B cell (primary cell): ENCODE results near the gene ZNF281. TPM values are rescaled to one million over a fixed set of nuclear protein-coding genes. Genes with fewer than 3 reads are reported as not detected.
"Not testable (repeated sequence)": the region's sequence is repeated elsewhere in the genome, so short reads cannot be mapped to it uniquely, and the experiment has no call there.

ENCODE experiments used
- ATAC-seq: fragments of 200-7000 bp; cut with Tn5 transposase; one replicate; pipeline ENCODE4 v1.10.0; 2021; ENCODE audit warnings: low read depth, mild to moderate bottlenecking, moderate number of reproducible peaks, moderate library complexity
- CTCF ChIA-PET: fragments of 350-600 bp; sonication (Branson Sonifier 250); formaldehyde crosslinking; loops from one replicate; lab custom pipeline; 2021; ENCODE audit warnings: antibody characterized with exemption, inconsistent platforms; lab: Charles Lee
- POLR2A ChIA-PET: fragments of 350-600 bp; sonication (Branson Sonifier 250); formaldehyde crosslinking; loops from one replicate; lab custom pipeline; 2021; ENCODE audit warnings: antibody characterized with exemption; lab: Charles Lee
- DNase-seq: peaks from one replicate; pipeline ENCODE4 v3.0.0; 2013
- H2AFZ ChIP-seq: 2 replicates; pipeline ENCODE4 v1.6.1; 2012; ENCODE audit warnings: mild to moderate bottlenecking, low read depth, low read length; ENCODE audit not compliant: insufficient read depth, poor library complexity, severe bottlenecking
- H3K27ac ChIP-seq, 2 donors: 1 replicate in 1 of 2; 2 replicates in 1 of 2; pipeline ENCODE4 v1.5.1; 2012 to 2013; ENCODE audit warnings: low read length in 2 of 2, mild to moderate bottlenecking in 2 of 2, moderate library complexity in 1 of 2
- H3K27me3 ChIP-seq, 4 experiments: fragments of 200-600 bp in 1 of 4; sonication (generic) in 1 of 4; replicated peaks in 1 of 4; 1 replicate in 2 of 4; 2 replicates in 2 of 4; pipeline versions ENCODE4 v1.6.1 to v1.7.0; 2013 to 2016; ENCODE audit warnings: low read length in 3 of 4, mild to moderate bottlenecking in 2 of 4, mixed read lengths in 1 of 4, moderate library complexity in 1 of 4; ENCODE audit not compliant: insufficient read depth in 4 of 4, control insufficient read depth in 3 of 4; ENCODE audit errors: control extremely low read depth in 1 of 4
- H3K36me3 ChIP-seq, 2 experiments: replicated peaks in 1 of 2; 1 replicate in 1 of 2; 2 replicates in 1 of 2; pipeline versions ENCODE4 v1.6.1 to v1.7.1; 2013; ENCODE audit warnings: low read length in 1 of 2; ENCODE audit not compliant: insufficient read depth in 2 of 2, control insufficient read depth in 1 of 2; ENCODE audit errors: control extremely low read depth in 1 of 2, extremely low read depth in 1 of 2
- H3K4me1 ChIP-seq, 2 donors: fragments of 200-600 bp in 1 of 2; sonication (generic) in 1 of 2; 1 replicate in 1 of 2; 2 replicates in 1 of 2; pipeline versions ENCODE4 v1.5.1 to v1.6.1; 2013 to 2017; ENCODE audit warnings: low read length in 2 of 2; ENCODE audit not compliant: control insufficient read depth in 2 of 2, insufficient read depth in 2 of 2
- H3K4me2 ChIP-seq: replicated peaks from 2 replicates; pipeline ENCODE3; 2012; ENCODE audit warnings: mild to moderate bottlenecking, low read depth, low read length; ENCODE audit not compliant: poor library complexity, severe bottlenecking
- H3K4me3 ChIP-seq, 5 experiments: fragments of 200-600 bp in 1 of 5; sonication (generic) in 1 of 5; 1 replicate in 3 of 5; 2 replicates in 2 of 5; pipeline versions ENCODE4 v1.5.1 to v1.7.0; 2011 to 2016; ENCODE audit warnings: low read length in 4 of 5, mild to moderate bottlenecking in 4 of 5, low read depth in 2 of 5, control low read depth in 1 of 5, moderate library complexity in 1 of 5; ENCODE audit not compliant: insufficient read depth in 1 of 5; ENCODE audit errors: control extremely low read depth in 1 of 5, extremely low read depth in 1 of 5
- H3K79me2 ChIP-seq: fragments of 200-600 bp; sonication (generic); one replicate; pipeline ENCODE4 v1.6.0; 2016; ENCODE audit warnings: low read length; ENCODE audit not compliant: control insufficient read depth, insufficient read depth
- H3K9ac ChIP-seq: fragments of 200-600 bp; sonication (generic); 2 replicates; pipeline ENCODE4 v1.6.1; 2017; ENCODE audit warnings: mild to moderate bottlenecking, low read length, moderate library complexity
- H3K9me3 ChIP-seq, 3 donors: one replicate each; pipeline versions ENCODE4 v1.6.1 to v1.7.1; 2013; ENCODE audit warnings: low read length in 2 of 3; ENCODE audit not compliant: control insufficient read depth in 2 of 3, insufficient read depth in 1 of 3; ENCODE audit errors: control extremely low read depth in 1 of 3
- H4K20me1 ChIP-seq: 2 replicates; pipeline ENCODE4 v1.6.0; 2012; ENCODE audit warnings: mild to moderate bottlenecking, low read length; ENCODE audit not compliant: insufficient read depth, control insufficient read depth, poor library complexity, severe bottlenecking
- H3K27ac Mint-ChIP-seq: one replicate; pipeline ENCODE4 v1.8.0; 2021; ENCODE audit warnings: mixed read lengths
- H3K27me3 Mint-ChIP-seq: one replicate; pipeline ENCODE4 v1.8.0; 2021; ENCODE audit warnings: mixed read lengths
- H3K4me1 Mint-ChIP-seq: one replicate; pipeline ENCODE4 v1.8.0; 2021; ENCODE audit warnings: mixed read lengths
- H3K4me3 Mint-ChIP-seq: one replicate; pipeline ENCODE4 v1.8.0; 2021; ENCODE audit warnings: mixed read lengths
- H3K9me3 Mint-ChIP-seq: one replicate; pipeline ENCODE4 v1.8.0; 2022; ENCODE audit warnings: mixed read lengths; ENCODE audit not compliant: insufficient read depth
- EZH2 ChIP-seq: IDR thresholded peaks from 2 replicates; pipeline ENCODE4 v1.6.1; 2012; ENCODE audit warnings: borderline replicate concordance, low read depth, mild to moderate bottlenecking, moderate library complexity, low read length; ENCODE audit not compliant: insufficient read depth, poor library complexity, severe bottlenecking
- WGBS: methylation state at CpG from one replicate; pipeline ENCODE4 v1.1.5; 2013; ENCODE audit warnings: missing lambda C conversion rate; ENCODE audit not compliant: insufficient coverage; 5-methylcytosine and 5-hydroxymethylcytosine counted together
- intact Hi-C: fragments of 100-400 bp; cut with micrococcal nuclease; formaldehyde crosslinking; loops from one replicate; pipeline ENCODE4 v1.10.0; 2022
- polyA plus RNA-seq: library from polyadenylated mRNA; depleted of rRNA; stranded (reverse); fragments of >200 nt; gene quantifications from 2 replicates; pipeline ENCODE4 v1.2.3, GENCODE V29; 2012
- total RNA-seq, 2 donors: library from RNA; stranded (reverse); fragments of 120-200 nt in 1 of 2; gene quantifications; 1 replicate in 1 of 2; 2 replicates in 1 of 2; pipeline versions ENCODE4 v1.2.3 to v1.2.4, GENCODE V29; 2013 to 2022
- TF ChIP-seq, protein P1 (sequence below): fragments of 200-600 bp; IDR thresholded peaks from one replicate; pipeline ENCODE4 v1.8.0; 2022; ENCODE audit warnings: antibody characterized with exemption, mild to moderate bottlenecking

Gene ZNF281
- total and polyA plus RNA-seq, 2 donors (not counting 1 experiment from before 2014, with no cell fraction given) = 3.8 to 23.5 TPM

DNA sequence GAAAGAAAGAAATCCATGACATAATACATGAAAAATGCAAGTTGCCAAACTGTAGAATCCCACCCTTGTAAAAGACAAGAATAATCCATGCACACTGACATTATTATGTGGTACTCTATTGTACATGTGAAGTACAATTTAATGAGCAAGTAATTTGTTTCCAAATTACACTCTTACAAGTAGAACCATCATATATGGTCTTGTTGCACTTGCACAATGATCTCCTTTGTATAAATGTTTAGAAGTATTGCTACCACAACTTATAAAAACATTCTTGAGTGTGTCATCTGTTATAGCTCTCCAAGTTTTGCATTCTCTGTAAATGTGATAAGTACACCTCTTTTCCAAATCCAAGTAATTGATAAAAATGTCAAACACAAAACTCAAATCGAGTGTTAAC is 29.1 kb upstream of the ZNF281 start:
- intact Hi-C loops = no loop called here
- Histone ChIP-seq H3K27me3 (no peaks in the 10 kb centered on the region), H3K4me2 (no peak overlapping the region), H2AFZ (no peak overlapping the region), H3K9me3 (no peaks in the 10 kb centered on the region), H3K4me1 (peaks cover 3 to 6% of the 10 kb centered on the region in 2 donors), H3K79me2 (no peaks in the 10 kb centered on the region), H3K36me3 (no peaks in the 10 kb centered on the region), H3K9ac (no peak overlapping the region), H4K20me1 (no peaks in the 10 kb centered on the region), H3K27ac (no peak overlapping the region), H3K4me3 (no peak overlapping the region)
- no peaks in the 10 kb centered on the region for H3K9me3 Mint-ChIP-seq
- H3K4me3 Mint-ChIP-seq = no peak overlapping the region
- POLR2A ChIA-PET = no interaction called here
- peaks cover 7% of the 10 kb centered on the region for H3K4me1 Mint-ChIP-seq
- DNase-seq = no peak
- ATAC-seq = no peak
- TF ChIP-seq EZH2 = no peak
- TF ChIP-seq, protein P1, sequence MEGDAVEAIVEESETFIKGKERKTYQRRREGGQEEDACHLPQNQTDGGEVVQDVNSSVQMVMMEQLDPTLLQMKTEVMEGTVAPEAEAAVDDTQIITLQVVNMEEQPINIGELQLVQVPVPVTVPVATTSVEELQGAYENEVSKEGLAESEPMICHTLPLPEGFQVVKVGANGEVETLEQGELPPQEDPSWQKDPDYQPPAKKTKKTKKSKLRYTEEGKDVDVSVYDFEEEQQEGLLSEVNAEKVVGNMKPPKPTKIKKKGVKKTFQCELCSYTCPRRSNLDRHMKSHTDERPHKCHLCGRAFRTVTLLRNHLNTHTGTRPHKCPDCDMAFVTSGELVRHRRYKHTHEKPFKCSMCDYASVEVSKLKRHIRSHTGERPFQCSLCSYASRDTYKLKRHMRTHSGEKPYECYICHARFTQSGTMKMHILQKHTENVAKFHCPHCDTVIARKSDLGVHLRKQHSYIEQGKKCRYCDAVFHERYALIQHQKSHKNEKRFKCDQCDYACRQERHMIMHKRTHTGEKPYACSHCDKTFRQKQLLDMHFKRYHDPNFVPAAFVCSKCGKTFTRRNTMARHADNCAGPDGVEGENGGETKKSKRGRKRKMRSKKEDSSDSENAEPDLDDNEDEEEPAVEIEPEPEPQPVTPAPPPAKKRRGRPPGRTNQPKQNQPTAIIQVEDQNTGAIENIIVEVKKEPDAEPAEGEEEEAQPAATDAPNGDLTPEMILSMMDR = no peak
- CTCF ChIA-PET = no interaction called here
- WGBS = 100% methylated on average over 1 of the region's 1 CpG
- no peak overlapping the region for H3K27ac Mint-ChIP-seq
- H3K27me3 Mint-ChIP-seq = no peaks in the 10 kb centered on the region

DNA sequence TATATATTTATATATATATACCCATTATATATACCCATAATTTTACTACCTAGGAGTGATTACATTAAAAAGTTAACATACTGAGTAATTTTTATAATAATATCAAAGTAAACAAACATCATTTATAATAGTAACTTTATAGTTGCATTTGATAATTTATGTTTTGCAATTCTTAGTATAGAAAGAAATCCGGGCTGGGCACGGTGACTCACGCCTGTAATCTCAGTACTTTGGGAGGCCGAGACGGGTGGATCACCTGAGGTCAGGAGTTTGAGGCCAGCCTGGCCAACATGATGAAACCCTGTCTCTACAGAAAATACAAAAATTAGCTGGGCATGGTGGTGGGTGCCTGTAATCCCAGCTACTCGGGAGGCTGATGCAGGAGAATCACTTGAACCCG is 28.6 kb upstream of the ZNF281 start:
- not testable (repeated sequence) for H3K4me3 ChIP-seq

More for the DNA sequence above, 28.6 kb upstream of the ZNF281 start:
- 95% methylated on average over 4 of the region's 7 CpGs for whole genome bisulfite sequencing
- intact Hi-C loops, H2AFZ ChIP-seq, ATAC-seq, H3K9me3 Mint-ChIP-seq, H3K9ac ChIP-seq, H3K27ac ChIP-seq, H3K79me2 ChIP-seq, H3K27me3 Mint-ChIP-seq, H3K4me3 Mint-ChIP-seq, H3K36me3 ChIP-seq, POLR2A ChIA-PET, H3K4me1 Mint-ChIP-seq, H3K9me3 ChIP-seq, H3K4me1 ChIP-seq, H4K20me1 ChIP-seq, H3K4me2 ChIP-seq, H3K27me3 ChIP-seq, CTCF ChIA-PET, H3K27ac Mint-ChIP-seq, DNase-seq: not testable (repeated sequence)
